H54 (cell line): Measurements from ENCODE around the gene NKAPL.
A peak's percentile ranks its signal among the peaks of the same experiment; 100 is the strongest.

Experiments used
- DNase-seq: peaks from one replicate; pipeline ENCODE4 v3.0.0; 2011; ENCODE audit warnings: low spot score, mixed read lengths; ENCODE audit not compliant: insufficient read length
- FAIRE-seq: peaks from 3 replicates; lab custom pipeline; 2011; peaks lifted over from hg19 to GRCh38; lab: Jason Lieb, UNC
- POLR2A ChIP-seq: IDR thresholded peaks from 2 replicates; pipeline ENCODE4 v1.6.1; 2011; ENCODE audit warnings: low read depth, mild to moderate bottlenecking, low read length

The NKAPL gene

GRCh38 chr6:28257042-28257441 is 2.1 kb upstream of the NKAPL start:
- no peak for DNase-seq
- no peak for FAIRE-seq
- no peak for TF ChIP-seq POLR2A

GRCh38 chr6:28263922-28264321 is 4.8 kb downstream of the NKAPL start:
- TF ChIP-seq POLR2A: no peak
- no peak for DNase-seq
- peak; percentile 30 for FAIRE-seq

- DNase-seq: no peak
- FAIRE-seq: peak; percentile 20
- no peak for TF ChIP-seq POLR2A
These were observed 5.8 kb downstream of the NKAPL start for GRCh38 chr6:28264834-28265401.

GRCh38 chr6:28266563-28266961 is 7.5 kb downstream of the NKAPL start:
- FAIRE-seq (peak; percentile 71), DNase-seq (no peak)
- no peak for TF ChIP-seq POLR2A

DNA sequence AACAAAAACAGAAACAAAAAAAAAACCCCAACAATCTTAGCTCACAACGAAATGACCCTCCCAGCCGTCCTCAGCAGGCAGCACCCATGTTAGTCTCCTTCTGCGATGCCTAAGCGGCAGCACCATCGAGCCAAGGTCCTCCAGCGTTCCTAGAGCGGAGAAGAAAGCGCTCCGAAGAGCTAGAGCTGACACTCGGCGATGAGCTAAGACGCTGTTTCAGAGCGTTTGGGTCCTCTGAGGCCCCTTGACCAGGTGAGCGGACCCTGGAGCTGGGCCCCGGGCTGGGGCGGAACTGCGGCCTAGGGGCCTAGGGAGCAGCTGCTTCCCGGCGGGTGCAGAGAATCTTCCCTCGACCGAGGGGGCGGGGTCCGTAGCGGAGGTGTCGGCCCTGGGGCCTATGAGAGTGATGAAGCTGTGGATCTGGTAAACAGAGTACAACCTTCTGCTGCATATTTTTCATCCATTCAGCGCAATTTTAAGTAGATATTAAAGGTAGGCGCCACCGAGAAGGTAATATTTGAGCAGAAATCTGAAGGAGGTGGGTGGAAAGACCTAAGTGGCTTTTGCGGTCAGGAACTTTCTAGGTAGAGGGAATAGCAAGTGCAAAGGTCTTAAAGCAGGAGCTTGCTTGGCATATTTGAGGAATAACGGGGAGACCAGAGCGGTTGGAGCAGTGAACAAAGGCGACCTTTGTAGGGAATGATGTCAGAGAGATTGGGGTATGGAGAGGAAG is 8.0 kb downstream of the NKAPL start, which contains the start of gene ZSCAN26:
TSS of gene ZSCAN26 (plus strand) at position 182 of the 733 bp plus-strand sequence. CDS start 4,777 bp downstream, outside the sequence.
- DNase-seq (peak; percentile 57), FAIRE-seq (peak; percentile 82)
- TF ChIP-seq POLR2A: peak; percentile 54

- FAIRE-seq (no peak), DNase-seq (no peak)
- TF ChIP-seq POLR2A: no peak
These were observed 8.6 kb downstream of the NKAPL start for GRCh38 chr6:28267695-28268059.

DNA sequence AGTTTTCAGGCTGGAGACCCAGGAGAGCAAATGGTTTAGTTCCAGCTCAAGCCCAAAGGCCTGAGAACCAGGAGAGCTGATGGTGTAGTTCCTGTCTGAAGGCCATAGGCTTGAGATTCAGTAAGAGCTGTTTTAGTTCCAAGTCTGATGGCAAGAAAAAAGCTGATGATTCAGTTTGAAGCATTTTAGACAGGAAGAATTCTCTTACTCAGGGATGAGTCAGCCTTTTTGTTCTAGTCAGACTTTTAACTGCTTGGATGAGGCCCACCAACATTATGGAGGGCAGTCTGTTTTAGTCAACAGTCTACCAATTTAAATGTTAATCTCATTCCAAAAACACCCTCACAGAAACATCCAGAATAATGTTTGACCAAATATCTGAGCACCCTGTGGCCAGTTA is 10.4 kb downstream of the NKAPL start:
- peak; percentile 51 for DNase-seq
- FAIRE-seq: peak; percentile 97
- no peak for TF ChIP-seq POLR2A

DNA sequence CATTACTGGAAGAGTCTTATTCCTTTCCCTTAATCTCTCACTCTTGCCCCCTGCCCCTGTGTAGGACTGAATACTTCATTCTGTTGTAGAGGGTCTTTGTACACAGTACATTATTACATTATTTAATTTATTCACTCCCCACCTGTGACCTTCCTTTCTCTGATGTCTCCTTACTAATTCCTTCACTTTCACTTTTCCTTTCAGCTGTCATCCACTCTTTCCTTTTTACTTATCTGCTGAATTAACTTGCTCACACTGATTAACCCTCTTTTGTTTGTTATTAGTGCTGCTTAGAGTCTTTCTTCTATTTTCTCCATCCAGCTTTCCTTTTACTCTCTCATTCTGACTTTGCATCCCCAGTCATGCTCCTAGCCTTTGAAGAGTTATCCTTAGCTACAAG is 15.8 kb downstream of the NKAPL start:
- FAIRE-seq: no peak
- no peak for TF ChIP-seq POLR2A

DNA sequence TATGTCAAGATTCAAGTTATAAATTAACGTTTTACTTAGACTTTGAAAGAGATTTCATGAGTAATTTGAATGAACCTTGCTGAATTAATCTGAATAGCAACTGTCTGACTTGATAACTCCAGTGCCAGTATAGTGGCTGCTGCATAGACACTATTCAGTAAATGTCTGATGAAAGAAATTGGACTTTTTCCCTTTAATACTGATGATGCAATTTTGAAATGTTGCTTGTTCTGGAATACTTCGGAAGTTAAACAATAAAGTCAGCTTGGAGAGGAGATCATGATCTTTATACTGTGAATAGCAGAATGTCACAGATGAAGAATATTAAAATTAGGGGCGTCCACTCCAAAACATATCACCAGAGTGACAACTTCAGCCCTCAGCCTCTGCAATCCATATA is 18.6 kb downstream of the NKAPL start:
- FAIRE-seq (no peak), DNase-seq (no peak)
- no peak for TF ChIP-seq POLR2A

More for the DNA sequence above, 15.8 kb downstream of the NKAPL start:
- no peak for DNase-seq

DNA sequence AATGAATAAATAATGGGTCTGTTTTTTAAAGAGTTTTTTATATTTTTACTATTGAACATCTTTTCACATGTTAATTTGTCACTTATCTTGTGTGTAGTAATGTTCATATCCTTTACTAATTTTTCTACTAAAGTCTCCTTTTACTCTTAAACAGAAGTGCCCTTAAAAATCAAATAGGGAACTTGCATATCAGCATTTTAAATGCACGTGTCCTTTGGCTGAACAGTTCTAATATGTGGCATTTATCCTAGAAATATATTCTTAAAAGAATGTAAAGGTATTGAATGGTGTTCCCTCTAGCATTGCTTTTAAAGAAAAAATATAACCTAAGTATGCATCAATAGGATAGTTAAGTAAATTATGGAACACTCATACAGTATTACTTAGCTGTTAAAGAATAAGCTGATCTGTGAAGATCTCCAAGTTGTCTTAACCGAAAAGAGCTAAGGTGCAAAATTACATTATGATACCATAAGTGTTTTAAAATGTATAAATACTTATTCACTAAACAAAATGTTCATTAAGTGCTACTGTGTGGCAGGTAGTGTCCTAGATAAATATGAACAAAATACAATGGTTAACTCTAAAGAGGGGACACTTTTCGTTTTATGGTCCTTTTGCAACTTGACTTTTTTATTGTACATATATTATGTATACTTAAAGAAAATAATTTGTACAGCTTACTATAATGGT is 21.6 kb downstream of the NKAPL start:
- DNase-seq (no peak), FAIRE-seq (no peak)
- TF ChIP-seq POLR2A: no peak

GRCh38 chr6:28281288-28282064 is 22.4 kb downstream of the NKAPL start, which contains the start of gene PGBD1:
PGBD1 (plus strand) TSS chr6:28281572; CDS start chr6:28283814, 2,242 bp downstream.
- DNase-seq (peak; percentile 68), FAIRE-seq (no peak)
- TF ChIP-seq POLR2A: peak; percentile 57

DNA sequence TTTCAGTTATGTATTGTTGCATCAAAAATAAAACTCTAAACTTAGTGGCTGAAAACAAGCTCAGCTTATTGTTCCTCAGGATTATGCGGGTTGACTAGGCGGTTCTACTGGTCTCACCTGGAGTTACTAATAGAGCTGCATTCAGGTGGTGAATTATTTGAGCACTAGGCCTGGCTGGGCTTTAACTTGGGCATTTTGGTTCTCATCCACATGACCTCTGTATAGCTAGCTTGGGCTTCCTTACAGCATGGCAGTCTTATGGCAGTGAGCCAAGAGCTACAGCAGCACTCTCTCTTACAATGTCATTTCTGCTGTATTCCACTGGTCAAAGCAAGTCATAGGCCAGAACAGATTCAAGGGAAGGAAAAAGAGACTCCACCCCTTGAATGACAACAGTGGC is 23.8 kb downstream of the NKAPL start:
- no peak for DNase-seq
- FAIRE-seq: no peak
- no peak for TF ChIP-seq POLR2A

- no peak for TF ChIP-seq POLR2A
- no peak for DNase-seq
- FAIRE-seq: no peak
These were observed 32.5 kb downstream of the NKAPL start for GRCh38 chr6:28291573-28291972.

DNA sequence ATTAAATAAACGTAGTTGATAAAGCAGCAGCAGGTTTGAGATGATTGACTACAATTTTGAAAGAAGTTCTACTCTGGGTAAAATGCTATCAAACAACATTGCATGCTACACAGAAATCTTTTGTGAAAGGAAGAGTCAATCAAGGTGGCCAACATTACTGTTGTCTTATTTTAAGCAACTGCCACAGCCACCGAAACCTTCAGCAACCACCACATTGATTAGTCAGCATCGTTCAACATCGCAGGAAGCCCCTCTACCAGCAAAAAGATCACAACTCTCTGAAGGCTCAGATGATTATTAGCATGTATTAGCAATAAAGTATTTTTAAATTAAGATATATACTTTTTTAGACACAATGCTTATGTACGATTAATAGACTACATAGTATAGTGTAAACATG is 36.2 kb downstream of the NKAPL start:
- TF ChIP-seq POLR2A: no peak
- DNase-seq (no peak), FAIRE-seq (no peak)
